NK-92 treated with Interleukin-12 subunit alpha and Interleukin-12 subunit beta, amount 100 ng/mL, for 24 hours (cell line): ENCODE data around the gene NOP10.
A peak's percentile ranks its signal among the peaks of the same experiment; 100 is the strongest.
"Not testable (repeated sequence)": the region's sequence is repeated elsewhere in the genome, so short reads cannot be mapped to it uniquely, and the experiment has no call there.

Experiments
- DNase-seq: peaks from one replicate; lab custom pipeline; 2025; lab: John Stamatoyannopoulos, UW

NOP10 gene

DNA sequence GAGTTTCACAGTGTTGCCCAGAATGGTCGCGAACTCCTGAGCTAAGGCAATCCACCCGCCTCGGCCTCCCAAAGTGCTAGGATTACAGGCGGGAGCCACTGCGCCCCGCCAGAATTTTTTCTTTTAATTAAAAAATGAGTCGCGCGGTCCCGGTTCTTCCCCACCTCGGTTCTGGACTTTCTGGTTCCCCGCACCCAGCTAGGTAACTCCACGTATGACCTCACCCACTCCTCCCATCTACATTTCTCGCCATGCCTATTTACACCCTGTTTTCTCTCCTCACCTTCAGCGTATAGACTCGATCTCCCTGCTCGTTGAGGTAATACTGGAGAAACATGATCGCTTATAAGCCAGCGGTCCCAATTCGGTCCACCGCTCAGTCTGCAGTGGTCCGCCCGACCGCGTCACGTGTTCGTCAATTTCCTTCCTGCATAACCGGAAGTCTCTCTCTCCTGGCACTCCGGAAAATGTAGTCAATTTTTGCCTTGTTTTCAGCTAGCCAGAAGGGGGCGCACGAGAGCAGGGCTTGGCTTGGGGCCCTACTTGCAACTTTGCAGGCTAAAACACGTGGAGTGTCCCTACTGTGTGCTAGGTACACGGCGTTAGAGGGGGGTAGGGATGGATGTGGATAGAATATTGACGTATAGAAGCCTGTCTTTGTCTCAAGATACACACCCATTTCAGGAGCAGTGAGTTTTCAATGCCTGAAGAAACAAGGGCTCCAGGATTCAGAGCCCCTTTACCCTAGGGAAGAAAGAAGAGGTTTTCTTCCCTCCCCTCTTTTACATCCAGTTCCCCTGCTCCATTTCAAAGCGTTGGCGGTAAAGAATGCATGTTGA lies at the start of gene NOP10, which contains the start of gene NUTM1:
Gene NOP10 (minus strand): TSS at position 400 of the 839 bp plus-strand sequence. CDS start 63 bp downstream, at position 337.
Gene NUTM1 (plus strand): TSS at position 579 of the 839 bp plus-strand sequence. CDS start 382 bp downstream, outside the sequence.
- DNase-seq: peak; percentile 91

- not testable (repeated sequence) for DNase-seq
Measured at GRCh38 chr15:34389594-34390086, 46.7 kb upstream of the NOP10 start.

GRCh38 chr15:34381829-34382521 lies 39.0 kb upstream of the NOP10 start:
- not testable (repeated sequence) for DNase-seq

DNA sequence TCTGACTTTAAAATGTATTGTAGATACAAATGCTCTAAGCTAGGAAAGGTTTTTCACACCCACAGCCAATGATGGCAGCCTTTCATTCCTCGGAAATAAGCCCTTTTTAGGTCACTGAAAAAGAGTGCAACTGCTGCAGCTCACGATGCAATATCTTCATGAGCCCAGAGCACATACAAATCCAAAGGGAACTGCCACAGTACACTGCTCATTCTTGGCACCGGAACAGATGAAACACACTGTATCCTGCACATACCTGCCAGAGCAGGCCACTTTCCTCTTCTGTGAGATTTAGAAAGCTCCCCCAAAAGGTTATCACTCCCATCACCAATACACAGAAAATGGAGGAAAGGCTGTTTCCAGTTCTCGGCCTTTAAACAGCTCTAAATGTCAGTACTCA lies 37.6 kb upstream of the NOP10 start:
- DNase-seq: not testable (repeated sequence)

DNA sequence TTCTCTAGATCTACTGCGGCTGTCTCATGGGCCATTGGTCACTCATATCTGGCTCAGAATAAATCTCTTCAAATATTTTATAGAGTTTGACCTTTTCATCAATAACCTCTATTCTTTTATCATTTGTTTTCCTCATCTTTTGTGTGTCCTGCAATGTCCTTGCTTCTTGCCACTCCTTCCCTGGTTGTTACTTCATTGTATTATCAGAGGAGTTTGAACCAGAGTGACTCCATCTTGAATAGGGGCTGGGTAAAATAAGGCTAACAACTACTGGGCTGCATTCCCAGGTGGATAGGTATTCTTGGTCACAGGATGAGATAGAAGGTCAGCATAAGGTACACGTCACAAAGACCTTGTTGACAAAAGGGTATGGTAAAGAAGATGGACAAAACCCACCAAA lies 33.9 kb upstream of the NOP10 start:
- no peak for DNase-seq

GRCh38 chr15:34375541-34375940 lies 32.6 kb upstream of the NOP10 start:
- DNase-seq: not testable (repeated sequence)

DNA sequence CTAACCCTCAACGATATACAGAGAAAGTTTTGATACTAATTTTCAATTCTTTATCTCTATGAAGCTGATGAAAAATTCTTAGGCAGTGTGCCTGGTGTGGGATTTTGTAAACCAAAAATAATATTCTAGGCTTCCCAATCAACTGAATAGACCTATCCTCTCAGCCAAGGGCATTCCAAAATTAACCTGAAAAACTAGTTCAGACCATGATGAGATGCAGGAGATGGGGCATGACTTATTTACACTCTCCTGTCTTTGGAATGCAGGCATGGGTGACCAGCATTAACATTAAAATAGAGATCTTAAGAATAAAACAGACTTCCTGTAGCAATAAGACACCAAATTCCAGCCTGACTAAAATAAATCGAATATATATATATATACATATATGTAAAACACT lies 31.9 kb upstream of the NOP10 start:
- DNase-seq: no peak

DNA sequence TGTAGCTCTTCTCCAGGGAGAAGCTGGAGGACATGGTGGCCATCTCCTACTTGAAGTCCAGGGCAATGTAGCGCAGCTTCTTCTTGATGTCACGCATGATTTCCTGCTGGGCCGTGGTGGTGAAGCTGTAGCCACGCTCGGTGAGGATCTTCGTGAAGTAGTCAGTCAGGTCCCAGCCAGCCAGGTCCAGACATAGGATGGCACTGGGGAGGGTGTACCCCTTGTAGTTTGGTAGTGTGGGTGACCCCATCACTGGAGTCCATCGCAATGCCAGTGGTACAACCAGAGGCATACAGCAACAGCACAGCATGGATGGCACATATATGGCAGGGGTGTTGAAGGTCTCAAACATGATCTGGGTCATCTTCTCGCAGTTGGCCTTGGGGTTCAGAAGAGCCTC lies 31.0 kb upstream of the NOP10 start:
- DNase-seq: no peak

DNA sequence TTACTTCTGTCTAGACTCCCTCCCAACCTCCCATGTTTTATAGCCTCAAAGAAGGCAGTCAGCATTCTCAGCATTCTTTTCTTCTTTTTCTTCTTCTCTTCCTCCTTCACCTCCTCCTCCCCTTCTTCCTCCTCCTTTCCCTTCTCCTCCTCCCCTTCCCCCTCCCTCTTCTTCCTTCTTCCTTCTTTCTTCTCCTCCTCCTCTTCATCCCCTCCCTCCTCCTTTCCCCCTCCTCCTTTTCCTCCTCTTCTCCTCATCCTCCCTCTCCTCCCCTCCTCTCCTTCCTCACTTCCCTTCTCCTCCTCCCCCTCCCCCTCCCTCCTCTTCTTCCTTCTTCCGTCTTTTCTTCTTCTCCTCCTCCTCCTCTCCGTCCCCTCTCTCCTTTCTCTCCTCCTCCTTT lies 27.7 kb upstream of the NOP10 start:
- DNase-seq: no peak

- no peak for DNase-seq
Measured at GRCh38 chr15:34370129-34370528, 27.2 kb upstream of the NOP10 start.

DNA sequence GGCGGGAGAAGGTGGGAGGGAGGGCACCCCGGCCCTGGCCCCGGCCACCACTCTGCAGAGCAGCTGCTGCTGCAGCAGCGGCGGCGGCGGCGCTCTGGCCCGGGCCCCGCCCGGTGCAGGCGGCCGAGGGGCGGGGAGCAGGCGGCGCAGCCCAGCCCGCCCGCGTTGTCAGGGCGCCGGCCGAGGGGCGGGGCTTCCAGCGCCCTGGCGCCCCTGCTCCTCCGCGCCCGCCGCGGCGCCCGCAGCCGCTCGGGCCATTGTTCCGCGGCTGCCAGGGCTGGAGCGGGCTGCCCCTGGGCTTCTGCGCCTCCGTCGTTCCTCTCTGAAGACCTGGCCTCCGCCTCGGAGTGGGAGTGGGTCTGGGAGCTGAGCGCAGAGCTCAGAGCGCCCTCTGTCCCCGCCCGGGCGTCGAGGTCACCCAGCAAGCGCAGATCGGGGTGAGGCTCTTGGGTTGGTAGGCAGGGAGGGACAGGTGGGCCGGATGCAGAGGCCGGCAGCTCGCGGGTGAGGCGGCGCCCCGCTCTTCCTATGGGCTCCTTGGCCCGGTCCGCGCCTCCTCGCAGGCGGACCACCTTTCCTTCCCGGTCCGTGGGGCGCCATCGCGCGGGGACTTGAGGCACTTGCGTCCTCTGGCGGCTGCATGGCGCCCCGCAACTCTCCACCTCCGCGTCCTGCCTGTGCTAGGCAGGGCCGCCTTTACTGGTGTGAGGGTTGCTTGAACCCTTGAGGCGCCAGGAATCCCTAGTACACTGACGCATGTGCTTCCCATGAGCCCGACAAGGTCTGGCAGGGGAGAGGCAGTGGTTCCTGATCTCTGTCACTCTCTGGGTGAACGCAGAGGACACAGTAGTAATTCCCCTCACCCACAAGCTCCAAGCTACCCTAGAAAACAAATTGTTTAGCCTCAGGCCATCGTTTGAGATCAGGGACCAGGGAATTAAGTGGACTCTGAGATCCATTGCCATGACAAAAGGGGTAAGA lies 24.5 kb upstream of the NOP10 start, which contains the start of gene LPCAT4:
Gene LPCAT4 (minus strand): TSS at position 96 of the 981 bp plus-strand sequence. CDS start 96 bp downstream, outside the sequence.
- peak; percentile 96 for DNase-seq

- DNase-seq: peak; percentile 66
Measured at GRCh38 chr15:34366271-34367065, 23.5 kb upstream of the NOP10 start.

DNA sequence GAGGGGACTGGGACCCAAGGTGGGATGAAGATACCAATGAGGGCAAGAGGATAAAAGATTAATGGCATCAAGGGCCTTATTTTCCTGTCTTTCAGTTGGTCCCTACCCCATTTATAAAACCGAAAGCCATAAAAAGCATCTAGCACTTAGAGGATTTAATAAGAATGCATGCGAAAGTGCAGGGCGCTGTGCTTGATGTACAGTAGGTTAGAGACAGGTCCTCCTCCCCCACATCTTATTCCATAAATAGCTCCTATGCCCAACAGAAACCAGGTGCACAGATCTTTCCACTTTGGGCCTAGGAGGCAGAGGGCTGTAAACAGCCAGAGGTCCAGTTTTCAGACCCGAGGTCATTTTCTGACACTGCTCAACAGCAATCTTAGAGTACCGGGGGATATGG lies 22.9 kb upstream of the NOP10 start:
- DNase-seq: no peak

DNA sequence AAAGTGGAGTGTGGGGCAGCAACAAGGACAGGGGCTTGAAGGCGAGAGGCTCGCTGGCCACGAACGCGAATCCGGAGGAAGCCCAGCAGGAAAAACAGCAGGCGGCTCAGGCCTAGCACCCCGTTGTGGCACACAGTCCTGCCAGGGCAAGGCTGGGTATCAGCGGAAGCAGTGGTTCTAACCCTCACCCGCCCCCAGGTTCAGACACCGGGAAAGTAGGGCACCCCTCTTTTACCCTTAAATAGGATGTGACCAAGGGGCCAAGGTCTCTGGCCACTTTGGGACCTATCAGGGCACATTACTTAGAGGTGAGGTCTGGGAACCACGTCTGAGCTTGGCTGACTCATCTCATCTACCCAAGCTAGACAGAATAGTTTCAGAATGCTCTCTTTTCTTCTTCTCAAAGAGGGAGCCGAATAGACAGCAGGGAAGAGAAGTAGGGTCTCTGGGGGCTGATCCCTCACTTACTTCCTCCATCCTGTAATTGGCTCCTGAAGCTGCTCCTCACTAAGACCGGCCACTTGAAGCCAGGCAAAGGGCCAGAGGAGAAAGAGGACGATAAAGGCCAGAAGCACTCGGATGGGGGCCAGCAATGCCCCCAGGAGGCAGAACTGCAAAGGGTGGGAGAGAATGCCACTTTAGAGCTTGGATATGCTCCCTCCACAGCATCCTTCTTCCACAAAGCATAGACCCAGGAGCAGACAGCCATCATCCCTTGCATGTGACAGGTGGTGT lies 22.3 kb upstream of the NOP10 start:
- no peak for DNase-seq

DNA sequence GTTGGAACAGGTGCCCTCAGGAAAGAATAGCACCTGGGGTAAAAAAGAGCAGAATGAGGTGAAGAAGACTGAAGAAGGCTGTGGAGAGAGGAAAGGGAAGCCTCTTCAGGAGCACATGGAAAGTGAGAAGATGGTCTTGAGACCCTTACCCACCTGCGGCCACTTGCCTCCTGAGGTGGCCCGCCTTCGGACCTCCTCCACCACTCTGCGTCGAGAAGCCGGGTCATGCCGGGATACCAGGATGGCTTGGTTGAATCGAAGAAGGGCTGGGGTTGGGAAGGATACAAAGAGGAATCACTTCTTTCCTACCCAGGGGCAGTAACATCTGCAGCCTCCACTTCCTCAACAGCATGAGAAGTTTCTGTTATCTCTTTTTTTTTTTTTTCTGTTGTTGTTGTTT lies 21.1 kb upstream of the NOP10 start:
- DNase-seq: no peak

GRCh38 chr15:34362047-34362773 lies 19.3 kb upstream of the NOP10 start:
- no peak for DNase-seq

DNA sequence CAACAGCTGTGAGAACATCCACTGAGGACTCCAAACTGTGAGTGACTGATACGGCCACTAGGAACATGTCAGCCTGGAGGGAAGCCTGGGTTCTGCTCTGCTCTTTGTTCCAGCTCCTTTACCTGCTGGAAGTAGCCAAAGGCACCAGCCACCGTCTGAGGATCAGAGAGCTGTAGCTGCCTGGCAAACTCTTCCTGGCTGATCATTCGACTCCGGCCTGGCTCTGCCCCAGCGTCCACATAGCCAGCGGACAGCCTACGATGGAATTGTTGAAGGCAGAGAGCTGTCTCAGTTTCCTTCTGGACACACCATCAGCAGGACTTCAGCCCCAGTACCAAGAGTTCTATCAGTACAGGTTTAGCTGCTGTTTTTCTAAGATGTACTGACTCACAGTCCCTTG lies 18.3 kb upstream of the NOP10 start:
- DNase-seq: no peak

DNA sequence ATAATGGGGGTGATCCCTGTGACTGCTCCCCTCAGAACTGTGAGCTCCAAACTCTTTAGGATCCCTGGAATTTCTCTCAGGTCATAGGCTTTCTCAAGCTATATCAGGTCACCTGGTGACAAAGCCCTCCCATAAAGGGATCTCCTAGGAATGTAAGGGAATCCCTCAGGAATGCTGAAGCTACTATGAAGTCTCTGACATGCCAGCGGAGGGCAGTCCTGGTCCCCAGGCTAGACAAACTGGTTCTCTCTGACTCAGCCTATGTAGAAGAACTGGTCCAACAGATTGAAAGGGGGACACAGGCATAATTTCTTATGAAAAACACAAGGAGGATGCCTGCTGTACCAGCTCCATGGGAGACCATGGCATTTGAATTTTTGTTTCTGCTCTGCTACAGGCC lies 17.4 kb upstream of the NOP10 start:
- DNase-seq: no peak

DNA sequence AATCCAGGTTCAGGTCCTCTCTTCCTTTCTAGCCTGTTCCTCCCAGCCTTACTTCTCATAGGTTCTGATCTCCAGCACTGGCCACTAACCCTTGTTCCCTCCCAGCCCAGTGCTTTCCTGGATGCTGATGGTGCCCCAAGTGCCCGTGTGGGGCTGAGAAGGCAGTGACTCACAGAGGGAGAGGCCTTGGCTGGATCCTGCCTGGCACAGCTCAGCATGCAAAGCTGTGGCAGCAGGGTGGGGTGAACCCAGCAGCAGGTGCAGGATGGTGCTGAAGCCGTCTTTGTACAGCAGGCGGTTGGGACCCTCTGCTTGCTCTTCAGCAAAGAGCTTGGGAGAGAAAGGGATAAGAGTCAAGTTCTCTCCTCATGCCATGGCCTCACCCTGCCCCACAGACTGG lies 16.5 kb upstream of the NOP10 start:
- no peak for DNase-seq
